Suprapubic skin (tissue), 3 donors: ENCODE data around the gene PAXX.

ENCODE experiments used
- POLR2AphosphoS5 ChIP-seq, 3 donors: sonication (generic); formaldehyde crosslinking; IDR thresholded peaks; one replicate each; pipeline ENCODE4 v1.6.1; 2017; ENCODE audit warnings: antibody characterized with exemption in 3 of 3
- TF ChIP-seq, protein P1 (sequence below), 2 donors: fragments of 200-600 bp in 1 of 2; fragments of 450-650 bp in 1 of 2; sonication (generic) in 1 of 2; IDR thresholded peaks; one replicate each; pipeline ENCODE4 v1.5.1; 2016 to 2019; ENCODE audit warnings: antibody characterized with exemption in 2 of 2, mild to moderate bottlenecking in 1 of 2, moderate library complexity in 1 of 2

DNA sequence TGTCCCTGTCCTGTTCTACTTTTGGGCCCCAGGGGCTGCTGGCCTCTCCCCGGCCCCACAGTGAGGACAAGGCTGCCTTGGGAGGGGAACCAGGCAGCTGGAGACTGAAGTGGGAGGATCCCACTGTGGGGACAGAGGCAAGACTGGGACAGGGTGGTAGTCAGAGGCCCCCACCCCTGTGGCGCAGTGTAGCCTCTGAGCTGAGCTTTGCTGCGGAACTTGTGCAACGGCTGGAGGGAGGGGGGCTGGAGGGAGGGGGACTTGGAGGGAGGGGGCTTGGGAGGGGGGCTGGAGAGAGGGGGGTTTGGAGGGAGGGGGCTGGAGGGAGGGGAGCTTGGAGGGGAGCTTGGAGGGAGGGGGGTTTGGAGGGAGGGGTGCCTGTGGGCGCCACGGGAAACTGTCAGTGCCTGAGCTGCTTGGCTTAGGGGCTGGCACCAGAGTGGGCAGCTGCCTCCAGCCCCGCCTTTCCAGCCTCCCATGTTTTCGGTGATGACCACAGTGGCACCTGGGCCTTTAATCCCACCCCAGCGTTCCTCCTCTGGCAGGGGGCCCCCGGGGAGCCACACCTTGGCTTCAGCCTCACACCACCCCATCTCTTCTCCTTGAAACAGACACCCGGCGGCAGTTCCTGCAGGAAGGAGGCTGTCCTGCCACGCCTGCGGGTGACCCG lies 42.0 kb downstream of the PAXX start:
- TF ChIP-seq, protein P1, sequence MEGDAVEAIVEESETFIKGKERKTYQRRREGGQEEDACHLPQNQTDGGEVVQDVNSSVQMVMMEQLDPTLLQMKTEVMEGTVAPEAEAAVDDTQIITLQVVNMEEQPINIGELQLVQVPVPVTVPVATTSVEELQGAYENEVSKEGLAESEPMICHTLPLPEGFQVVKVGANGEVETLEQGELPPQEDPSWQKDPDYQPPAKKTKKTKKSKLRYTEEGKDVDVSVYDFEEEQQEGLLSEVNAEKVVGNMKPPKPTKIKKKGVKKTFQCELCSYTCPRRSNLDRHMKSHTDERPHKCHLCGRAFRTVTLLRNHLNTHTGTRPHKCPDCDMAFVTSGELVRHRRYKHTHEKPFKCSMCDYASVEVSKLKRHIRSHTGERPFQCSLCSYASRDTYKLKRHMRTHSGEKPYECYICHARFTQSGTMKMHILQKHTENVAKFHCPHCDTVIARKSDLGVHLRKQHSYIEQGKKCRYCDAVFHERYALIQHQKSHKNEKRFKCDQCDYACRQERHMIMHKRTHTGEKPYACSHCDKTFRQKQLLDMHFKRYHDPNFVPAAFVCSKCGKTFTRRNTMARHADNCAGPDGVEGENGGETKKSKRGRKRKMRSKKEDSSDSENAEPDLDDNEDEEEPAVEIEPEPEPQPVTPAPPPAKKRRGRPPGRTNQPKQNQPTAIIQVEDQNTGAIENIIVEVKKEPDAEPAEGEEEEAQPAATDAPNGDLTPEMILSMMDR (IDR thresholded peaks at IDR 0.05) = no peak
- no peak for TF ChIP-seq POLR2AphosphoS5 (IDR thresholded peaks at IDR 0.05)
